AG09319 (cell line): ENCODE data around the gene CRYGN.

Experiments used
- DNase-seq: peaks from one replicate; pipeline ENCODE4 v3.0.0-alpha.2; 2010; ENCODE audit warnings: low read depth; ENCODE audit errors: extremely low read depth
- CTCF ChIP-seq: IDR thresholded peaks from 2 replicates; pipeline ENCODE4 v1.5.1; 2011; ENCODE audit warnings: low read depth, mild to moderate bottlenecking, inconsistent platforms, low read length, moderate library complexity

The CRYGN gene

GRCh38 chr7:151447901-151448260 is 7.9 kb upstream of the CRYGN start:
- TF ChIP-seq CTCF: no peak
- DNase-seq: no peak

GRCh38 chr7:151447312-151447711 is 7.4 kb upstream of the CRYGN start:
- TF ChIP-seq CTCF: no peak
- no peak for DNase-seq

GRCh38 chr7:151446412-151446811 is 6.5 kb upstream of the CRYGN start:
- no peak for DNase-seq
- TF ChIP-seq CTCF: no peak

- DNase-seq: no peak
- no peak for TF ChIP-seq CTCF
Observed at GRCh38 chr7:151444632-151445031, 4.7 kb upstream of the CRYGN start.

GRCh38 chr7:151442776-151443496 is 3.0 kb upstream of the CRYGN start:
- no peak for DNase-seq
- TF ChIP-seq CTCF: no peak

- no peak for DNase-seq
- no peak for TF ChIP-seq CTCF
Observed at GRCh38 chr7:151440799-151441445, 981 bp upstream of the CRYGN start.

GRCh38 chr7:151438864-151439601 is 908 bp downstream of the CRYGN start:
- no peak for TF ChIP-seq CTCF
- DNase-seq: no peak
